SHP77 (cell line): Measurements from ENCODE around the gene ITFG1.
A peak's percentile ranks its signal among the peaks of the same experiment; 100 is the strongest.
"Not testable (repeated sequence)": the region's sequence is repeated elsewhere in the genome, so short reads cannot be mapped to it uniquely, and the experiment has no call there.

Source experiments
- DNase-seq, 2 experiments: peaks; one replicate each; lab custom pipeline; 2025; lab: John Stamatoyannopoulos, UW

ITFG1 gene

DNA sequence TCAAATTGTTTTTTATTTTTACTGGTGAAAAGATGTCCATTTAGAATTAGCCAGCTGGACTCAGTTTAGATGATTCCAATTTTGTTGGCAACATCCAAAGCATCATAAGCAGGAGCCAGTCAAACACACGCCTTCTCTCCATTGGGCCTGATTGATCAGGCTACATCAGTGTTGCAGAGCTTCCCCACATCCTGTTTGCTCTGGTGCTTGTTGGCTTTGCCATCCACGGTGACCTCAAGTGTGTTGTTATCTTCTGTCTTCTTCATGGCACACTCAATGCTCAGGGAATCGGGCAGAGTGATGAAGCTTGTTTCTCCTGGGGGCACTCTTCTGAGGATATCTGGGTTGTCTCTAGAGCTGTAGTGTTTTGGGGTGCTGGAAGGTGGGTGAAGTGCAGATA is 310.8 kb downstream of the ITFG1 start:
- no peak for DNase-seq

DNA sequence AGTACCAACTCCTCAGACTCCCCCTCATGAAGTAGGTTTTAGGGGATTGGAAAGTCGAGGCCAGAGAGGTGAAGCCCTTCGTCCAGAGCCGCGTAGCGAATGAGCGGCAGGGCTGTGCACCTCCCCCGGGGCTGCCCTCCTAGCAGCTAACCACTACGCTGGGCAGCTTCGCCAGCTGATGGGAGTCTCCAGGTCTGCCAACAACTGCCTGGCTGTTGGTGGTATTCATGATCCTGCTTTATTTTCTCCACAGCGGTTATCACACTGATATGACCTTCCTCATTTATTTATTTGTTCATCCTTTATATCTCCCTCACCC is 316.3 kb downstream of the ITFG1 start:
- peak; percentile 82 to 85 for DNase-seq

- DNase-seq, result peak; percentile 82 to 85
Observed at GRCh38 chr16:47143677-47144558, 316.9 kb downstream of the ITFG1 start, which contains the start of gene NETO2. Gene NETO2, minus strand, starts transcription at chr16:47143945. Its CDS starts 333 bp downstream, at chr16:47143612.

DNA sequence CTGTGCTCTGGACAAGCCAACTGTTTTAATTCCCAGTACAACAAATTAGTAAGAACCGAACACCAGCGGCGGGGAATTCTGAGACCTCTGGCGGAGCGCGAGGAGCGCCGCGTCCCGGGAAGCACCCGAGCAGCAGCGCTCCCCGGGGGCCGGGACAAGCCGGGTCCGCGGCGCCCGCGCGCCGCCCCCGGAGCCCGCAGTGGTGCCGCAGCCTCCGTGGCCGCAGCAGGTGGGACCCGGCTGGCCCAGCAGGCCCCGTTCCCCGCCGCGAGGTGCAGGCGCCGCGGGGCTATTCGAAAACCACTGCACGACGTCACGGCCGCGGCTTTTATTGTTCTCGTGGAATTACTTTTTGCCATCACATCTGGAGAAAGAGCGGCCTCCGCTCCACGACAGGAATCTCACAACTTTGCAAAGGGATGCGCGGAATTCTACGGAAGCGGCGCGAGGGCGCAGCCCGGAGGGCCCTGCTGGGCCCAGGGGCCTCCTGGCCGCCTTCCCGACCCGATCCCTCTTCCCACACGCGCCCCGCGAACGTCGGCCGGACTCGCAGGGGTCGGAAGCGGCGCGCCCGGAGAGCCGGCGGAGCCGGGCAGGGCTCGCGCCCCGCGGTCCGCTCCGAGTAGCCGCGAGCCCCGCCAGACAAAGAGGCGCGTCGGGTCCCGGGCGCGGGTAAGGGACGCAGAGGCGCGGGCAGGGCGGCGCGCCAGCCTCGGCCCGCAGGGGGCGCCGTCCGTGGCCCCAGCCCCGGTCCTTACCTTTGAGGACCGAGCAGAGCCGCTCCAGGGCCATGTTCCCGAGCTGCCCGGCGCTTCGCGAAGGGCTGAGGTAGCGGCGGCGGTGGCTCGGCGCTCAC is 317.8 kb downstream of the ITFG1 start:
- DNase-seq, result peak; percentile 68 to 83

- no peak for DNase-seq
Observed at GRCh38 chr16:47142486-47142820, 318.4 kb downstream of the ITFG1 start.

DNA sequence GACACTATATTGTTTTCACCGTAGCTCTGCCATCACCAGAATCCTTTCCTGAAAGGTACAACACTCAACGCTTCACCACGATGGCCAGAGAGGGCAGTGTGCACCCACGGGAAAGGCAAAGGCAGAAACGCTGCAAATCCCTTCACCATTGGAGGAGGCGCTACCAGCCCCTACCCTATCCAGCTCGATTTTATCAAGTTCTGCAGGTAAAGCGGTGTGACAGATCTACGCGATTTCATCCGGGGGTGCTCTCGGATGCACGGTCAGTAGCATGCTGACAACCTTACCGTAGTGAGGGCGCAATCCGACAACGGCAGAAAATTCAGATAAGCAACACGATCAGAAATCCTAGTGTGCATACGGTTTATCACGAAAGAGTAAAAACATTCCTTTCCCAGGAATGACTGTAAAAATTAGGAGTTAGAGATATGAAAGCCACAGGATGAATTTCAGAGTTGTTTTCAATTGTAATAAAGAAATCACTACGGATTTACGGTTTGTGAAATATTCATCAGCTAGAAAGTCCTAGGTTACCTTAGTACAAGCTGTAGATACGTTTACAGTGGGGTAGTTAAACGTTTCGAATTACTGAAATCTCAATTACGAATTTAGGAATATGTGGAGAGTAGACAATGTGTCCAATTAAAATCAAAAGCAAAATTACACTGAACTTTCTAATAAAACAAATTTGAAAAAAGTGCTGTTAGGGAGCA is 318.9 kb downstream of the ITFG1 start:
- peak; percentile 97 to 98 for DNase-seq

- no peak for DNase-seq
Observed at GRCh38 chr16:47140686-47141085, 320.2 kb downstream of the ITFG1 start.

DNA sequence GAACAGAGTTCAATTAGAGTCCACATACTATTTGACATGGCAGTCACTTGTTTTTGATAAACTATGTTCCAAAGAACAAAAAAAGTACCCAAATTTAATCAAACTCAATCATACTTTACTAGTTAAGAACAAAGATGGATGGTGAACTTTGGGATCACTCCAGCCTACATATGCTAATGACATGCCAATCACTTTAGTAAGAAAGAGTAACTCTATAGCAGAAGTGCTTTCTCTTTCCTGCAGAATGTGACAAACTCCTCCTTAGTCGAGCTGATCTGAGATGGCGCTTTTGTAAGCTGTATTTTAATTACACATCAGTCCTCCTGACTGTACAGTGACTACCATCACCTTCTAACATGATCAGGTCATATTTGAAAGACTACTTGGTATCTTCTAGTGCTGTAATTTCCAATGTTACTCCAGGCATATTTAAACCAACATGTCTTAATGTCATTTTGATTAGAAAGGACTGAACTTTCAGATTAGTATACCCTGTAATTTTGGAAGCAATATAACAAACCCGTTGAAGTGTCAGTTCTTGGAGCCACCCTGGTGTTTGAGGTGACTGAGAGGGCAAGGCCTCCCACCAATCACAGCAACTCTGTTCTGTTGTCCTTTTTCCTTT is 321.2 kb downstream of the ITFG1 start:
- DNase-seq, result no peak

DNA sequence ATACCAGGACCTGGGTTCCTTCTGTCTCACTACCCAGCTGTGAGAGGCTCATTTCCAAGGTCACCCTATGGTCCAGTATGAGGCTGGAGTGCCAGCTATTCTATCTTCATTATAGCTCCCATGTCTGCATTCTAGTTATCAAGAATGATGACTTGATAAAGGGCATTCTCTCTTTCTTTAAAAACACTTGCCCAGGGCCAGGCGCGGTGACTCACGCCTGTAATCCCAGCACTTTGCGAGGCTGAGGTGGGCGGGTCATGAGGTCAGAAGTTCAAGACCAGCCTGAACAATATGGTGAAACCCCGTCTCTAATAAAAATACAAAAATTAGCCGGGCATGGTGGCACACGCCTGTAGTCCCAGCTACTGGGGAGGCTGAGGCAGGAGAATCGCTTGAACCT is 322.9 kb downstream of the ITFG1 start:
- DNase-seq, result not testable (repeated sequence)

DNA sequence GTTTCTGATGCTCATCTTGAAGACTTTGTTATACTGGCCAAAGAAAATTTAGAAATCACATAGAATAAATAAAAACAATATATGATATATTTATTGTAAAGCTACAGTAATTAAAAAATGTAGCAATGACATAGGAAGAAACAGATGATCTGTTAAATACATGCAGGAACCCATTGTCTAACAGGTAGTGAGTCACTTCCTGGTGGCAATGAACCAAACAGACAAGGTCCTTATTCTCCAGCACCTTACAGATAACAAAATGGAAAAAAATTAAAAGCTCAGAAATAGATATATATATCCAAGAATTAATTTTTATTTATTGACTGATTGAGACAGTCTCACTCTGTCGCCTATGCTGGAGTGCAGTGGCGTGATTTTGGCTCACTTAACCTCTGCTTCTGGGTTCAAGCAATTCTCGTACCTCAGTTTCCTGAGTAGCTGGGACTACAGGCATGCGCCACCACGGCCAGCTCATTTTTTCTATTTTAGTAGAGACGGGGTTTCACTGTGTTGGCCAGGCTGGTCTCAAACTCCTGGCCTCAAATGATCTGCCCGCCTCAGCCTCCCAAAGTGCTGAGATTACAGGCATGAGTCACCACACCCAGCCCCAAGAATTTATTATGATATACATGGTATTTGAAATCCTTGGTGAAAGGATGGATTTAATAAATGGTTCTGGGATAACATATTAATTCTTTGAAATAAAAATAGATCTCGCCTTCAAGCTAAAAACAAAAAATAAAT is 324.6 kb downstream of the ITFG1 start:
- no peak for DNase-seq

- DNase-seq, result no peak
Observed at GRCh38 chr16:47134550-47134949, 326.3 kb downstream of the ITFG1 start.

DNA sequence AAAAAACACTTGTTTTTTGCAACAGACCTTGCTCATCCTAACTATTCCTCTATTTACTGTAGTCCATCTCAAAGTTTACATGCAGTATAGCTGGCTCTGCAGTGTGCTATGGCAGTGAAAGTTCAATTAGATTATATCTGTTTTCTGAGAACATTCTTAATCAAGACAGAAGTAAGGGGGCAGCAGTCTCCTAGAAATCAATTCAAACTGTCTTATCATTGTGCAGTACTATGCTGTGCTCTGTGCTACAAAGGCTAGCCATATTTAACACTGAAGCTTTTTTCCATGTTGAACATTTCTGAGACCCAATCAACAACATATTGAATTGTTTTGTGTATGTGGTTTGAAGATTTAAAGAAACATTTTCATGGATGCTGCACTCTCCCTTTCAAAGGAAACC is 328.6 kb downstream of the ITFG1 start:
- DNase-seq, result no peak

DNA sequence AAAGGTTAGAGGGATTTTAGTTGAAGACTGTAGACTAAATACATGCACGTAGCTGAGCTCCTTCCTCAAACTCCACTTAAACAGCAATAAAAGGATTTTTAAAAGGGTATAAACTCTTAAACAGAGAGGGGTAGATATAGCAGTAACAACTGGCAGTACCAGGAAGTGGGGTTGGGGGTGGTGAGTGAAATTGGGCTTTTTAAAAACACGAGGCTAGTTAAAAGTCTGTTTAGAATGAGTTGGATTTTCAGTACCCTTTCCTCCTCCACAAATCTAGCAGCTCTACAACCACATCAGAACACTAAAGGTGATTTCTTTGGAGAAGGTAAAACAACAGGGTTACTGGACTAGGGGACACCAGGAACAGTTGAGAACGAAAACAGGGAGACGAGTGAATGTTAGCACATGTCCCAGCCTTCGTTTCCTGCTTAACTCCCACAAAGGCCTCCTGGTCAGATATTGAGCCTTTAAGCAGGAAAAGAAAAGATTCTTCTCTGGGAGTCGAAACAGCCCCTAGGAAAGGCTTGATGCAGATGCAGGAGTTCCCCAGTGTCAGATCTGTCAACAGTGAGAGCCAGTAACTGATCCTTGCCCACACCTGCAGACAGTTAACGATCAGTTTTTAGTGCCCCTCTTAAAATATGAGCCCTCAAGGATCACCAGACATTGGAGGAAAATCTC is 331.0 kb downstream of the ITFG1 start:
- no peak for DNase-seq

GRCh38 chr16:47127541-47127940 is 333.3 kb downstream of the ITFG1 start:
- DNase-seq, result no peak

DNA sequence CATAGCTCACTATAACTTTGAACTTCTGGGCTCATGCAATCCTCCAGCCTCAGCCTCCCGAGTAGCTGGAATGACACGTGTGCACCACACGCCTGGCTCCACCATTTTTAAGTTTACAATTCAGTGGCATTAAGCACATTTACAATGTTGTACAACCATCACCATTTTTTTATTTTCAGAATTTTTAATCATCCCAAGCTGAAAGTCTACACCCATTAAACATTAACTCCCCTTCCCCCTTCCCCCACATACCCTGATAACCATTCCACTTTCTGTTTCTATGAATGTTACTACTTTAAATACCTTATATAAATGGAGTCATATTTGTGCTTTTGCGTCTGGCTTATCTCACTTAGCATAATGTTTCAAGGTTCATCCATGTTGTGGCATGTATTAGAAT is 335.1 kb downstream of the ITFG1 start:
- DNase-seq, result no peak

GRCh38 chr16:47113130-47113529 is 347.7 kb downstream of the ITFG1 start:
- no peak for DNase-seq

- DNase-seq, result no peak
Observed at GRCh38 chr16:47110939-47111338, 349.9 kb downstream of the ITFG1 start.

- no peak for DNase-seq
Observed at GRCh38 chr16:47109361-47109760, 351.5 kb downstream of the ITFG1 start.
